ACC112 (cell line): ENCODE measurements around the gene S100A14.

Experiments used
- H2AFZ ChIP-seq: fragments of 200-600 bp; sonication (generic); one replicate; pipeline ENCODE4 v1.6.0; 2017; ENCODE audit warnings: antibody characterized with exemption, low read length; ENCODE audit not compliant: unreplicated experiment
- H3K27ac ChIP-seq: fragments of 200-600 bp; sonication (generic); 2 replicates; pipeline ENCODE4 v1.5.1; 2014; ENCODE audit warnings: low read depth, mild to moderate bottlenecking, antibody characterized with exemption, low read length, moderate library complexity
- H3K27me3 ChIP-seq: fragments of 200-600 bp; sonication (generic); 2 replicates; pipeline ENCODE4 v1.6.1; 2014; ENCODE audit warnings: mild to moderate bottlenecking, antibody characterized with exemption, low read length, moderate library complexity, mixed read lengths; ENCODE audit not compliant: insufficient read depth
- H3K36me3 ChIP-seq: fragments of 200-600 bp; sonication (generic); 2 replicates; pipeline ENCODE4 v1.6.1; 2016; ENCODE audit warnings: mild to moderate bottlenecking, antibody characterized with exemption, low read length, moderate library complexity, mixed read lengths; ENCODE audit not compliant: insufficient read depth
- H3K4me1 ChIP-seq: fragments of 200-600 bp; sonication (generic); one replicate; pipeline ENCODE4 v1.6.1; 2016; ENCODE audit warnings: low read length, mixed read lengths; ENCODE audit not compliant: insufficient read depth, unreplicated experiment, control insufficient read depth
- H3K4me3 ChIP-seq: fragments of 200-600 bp; sonication (generic); 2 replicates; pipeline ENCODE4 v1.5.1; 2014; ENCODE audit warnings: mild to moderate bottlenecking, low read depth, low read length
- H3K79me2 ChIP-seq: fragments of 200-600 bp; sonication (generic); one replicate; pipeline ENCODE4 v1.6.0; 2016; ENCODE audit warnings: low read length; ENCODE audit not compliant: control insufficient read depth, unreplicated experiment, insufficient read depth

S100A14 gene

DNA sequence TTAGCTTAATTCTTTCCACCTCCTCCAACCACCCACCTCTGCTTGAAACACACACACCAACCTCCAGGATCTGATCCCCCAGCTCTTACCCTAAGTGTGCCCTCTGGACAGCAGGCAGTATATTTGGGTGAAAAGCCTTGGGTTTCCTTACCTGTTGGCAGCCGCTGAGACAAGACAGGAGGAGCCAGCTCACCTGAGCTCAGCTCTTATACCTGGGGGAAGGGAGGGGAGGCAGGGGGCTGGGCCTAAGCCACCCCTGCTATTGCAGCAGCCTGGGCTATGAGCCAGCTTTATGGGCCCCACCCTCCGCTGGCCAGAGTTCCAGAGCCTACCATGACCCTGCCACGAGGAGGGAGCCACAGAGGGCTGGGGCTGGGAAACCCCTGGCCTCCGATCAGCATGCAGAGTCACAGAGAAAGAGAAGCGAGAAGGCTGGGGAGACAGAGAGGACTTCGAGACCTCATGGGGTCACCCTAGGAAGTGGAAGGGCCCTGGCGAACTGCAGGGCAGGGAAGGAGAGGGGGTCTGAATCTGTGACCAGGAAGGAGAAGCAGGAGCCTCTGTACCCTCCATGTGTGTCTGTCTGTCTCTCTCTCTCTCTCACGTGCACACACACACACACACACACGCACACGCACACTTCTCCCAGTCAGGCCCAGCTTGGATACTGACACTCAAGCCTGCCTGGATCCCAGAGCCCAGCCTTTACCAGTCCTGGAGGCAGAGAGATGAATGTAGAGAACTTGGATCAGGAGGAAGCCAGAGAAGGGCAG lies at the start of gene S100A14:
Gene S100A14 (minus strand): TSS at position 182 of the 773 bp plus-strand sequence. CDS start 467 bp downstream, outside the sequence.
- Histone ChIP-seq H3K36me3 (peaks cover 3% of the 10 kb centered on the region), H3K27ac (0 out of 2 replicates have a peak within 1 kb of the TSS, but pooled peaks have one; percentile 5), H3K79me2 (peaks cover 23% of the 10 kb centered on the region), H3K27me3 (no peaks in the 10 kb centered on the region), H3K4me3 (no peak within 1 kb of the TSS), H2AFZ (no peak within 1 kb of the TSS), H3K4me1 (peaks cover 34% of the 10 kb centered on the region)

GRCh38 chr1:153663211-153663610 lies 47.1 kb upstream of the S100A14 start:
- peaks cover 19% of the 10 kb centered on the region for H3K79me2 ChIP-seq
- H3K36me3 ChIP-seq = peaks cover 34% of the 10 kb centered on the region
- H3K4me3 ChIP-seq = no peak overlapping the region
- no peaks in the 10 kb centered on the region for H3K27me3 ChIP-seq
- peaks cover 22% of the 10 kb centered on the region for H3K4me1 ChIP-seq
- H3K27ac ChIP-seq = peak overlapping the region; percentile 72
- H2AFZ ChIP-seq = no peak overlapping the region

- H3K27ac ChIP-seq = peak overlapping the region; percentile 14; the same call in 1 of the 2 replicates
- H3K79me2 ChIP-seq = peaks cover 14% of the 10 kb centered on the region
- H3K36me3 ChIP-seq = peaks cover 28% of the 10 kb centered on the region
- no peak overlapping the region for H2AFZ ChIP-seq
- no peaks in the 10 kb centered on the region for H3K27me3 ChIP-seq
- H3K4me1 ChIP-seq = peaks cover 22% of the 10 kb centered on the region
- no peak overlapping the region for H3K4me3 ChIP-seq
These were observed 46.1 kb upstream of the S100A14 start for GRCh38 chr1:153662269-153662668.

GRCh38 chr1:153661111-153661708 lies 45.1 kb upstream of the S100A14 start:
- no peaks in the 10 kb centered on the region for H3K27me3 ChIP-seq
- H3K36me3 ChIP-seq = peaks cover 28% of the 10 kb centered on the region
- no peak overlapping the region for H2AFZ ChIP-seq
- peaks cover 14% of the 10 kb centered on the region for H3K79me2 ChIP-seq
- no peak overlapping the region for H3K27ac ChIP-seq
- H3K4me3 ChIP-seq = no peak overlapping the region
- peaks cover 22% of the 10 kb centered on the region for H3K4me1 ChIP-seq

GRCh38 chr1:153659656-153660055 lies 43.5 kb upstream of the S100A14 start:
- H3K4me3 ChIP-seq = peak overlapping the region; percentile 85
- H3K27ac ChIP-seq = no peak overlapping the region
- H3K36me3 ChIP-seq = peaks cover 17% of the 10 kb centered on the region; the same call in 1 of the 2 replicates
- H3K79me2 ChIP-seq = peaks cover 14% of the 10 kb centered on the region
- no peak overlapping the region for H2AFZ ChIP-seq
- no peaks in the 10 kb centered on the region for H3K27me3 ChIP-seq
- H3K4me1 ChIP-seq = peaks cover 22% of the 10 kb centered on the region

- H3K36me3 ChIP-seq = peaks cover 16% of the 10 kb centered on the region; the same call in 1 of the 2 replicates
- H3K4me3 ChIP-seq = peak overlapping the region; percentile 85
- H3K27ac ChIP-seq = no peak overlapping the region
- peaks cover 21% of the 10 kb centered on the region for H3K4me1 ChIP-seq
- no peaks in the 10 kb centered on the region for H3K27me3 ChIP-seq
- peaks cover 14% of the 10 kb centered on the region for H3K79me2 ChIP-seq
- peak overlapping the region; percentile 61 for H2AFZ ChIP-seq
These were observed 43.0 kb upstream of the S100A14 start for GRCh38 chr1:153659175-153659534.

DNA sequence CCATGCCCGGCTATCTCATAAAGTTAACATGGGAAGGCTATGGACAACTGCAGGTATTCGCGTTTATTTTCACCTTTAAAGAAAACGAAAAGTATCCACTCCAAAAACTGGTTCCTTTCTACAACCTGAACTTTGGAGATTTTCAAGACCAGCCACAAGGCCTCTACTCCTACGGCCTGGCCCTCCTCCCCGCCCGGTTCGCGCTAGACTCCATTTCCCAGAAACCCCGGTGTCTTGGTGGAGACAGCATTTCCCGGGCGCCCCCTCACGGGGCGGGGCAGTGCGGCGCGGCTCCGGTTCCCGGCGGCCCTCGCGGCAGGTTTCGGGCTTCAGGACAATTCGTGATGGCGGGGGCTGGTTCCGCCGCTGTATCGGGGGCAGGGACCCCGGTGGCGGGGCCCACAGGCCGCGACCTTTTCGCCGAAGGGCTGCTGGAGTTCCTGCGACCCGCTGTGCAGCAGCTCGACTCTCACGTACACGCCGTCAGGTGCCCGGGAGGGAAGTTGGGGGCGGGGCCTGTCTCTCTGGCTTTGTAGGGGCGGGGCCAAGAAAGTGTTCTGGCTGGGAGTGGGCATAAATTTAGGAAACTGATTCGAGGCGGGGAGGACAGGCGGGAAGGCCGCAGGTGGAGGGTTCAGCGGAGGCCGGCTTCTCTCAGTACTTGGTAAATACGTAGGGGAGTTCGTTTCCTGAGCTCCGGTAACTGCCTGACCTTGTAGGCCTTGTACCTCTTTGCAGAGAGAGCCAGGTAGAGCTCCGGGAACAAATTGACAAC lies 42.5 kb upstream of the S100A14 start, which contains the start of gene SNAPIN:
Gene SNAPIN (plus strand): TSS at position 304 of the 775 bp plus-strand sequence. CDS start 41 bp downstream, at position 345.
- H3K4me1 ChIP-seq = peaks cover 16% of the 10 kb centered on the region
- H3K27me3 ChIP-seq = no peaks in the 10 kb centered on the region
- H2AFZ ChIP-seq = peak within 1 kb of the TSS; percentile 72
- peak within 1 kb of the TSS; percentile 50 for H3K27ac ChIP-seq
- H3K79me2 ChIP-seq = peaks cover 14% of the 10 kb centered on the region
- H3K4me3 ChIP-seq = peak within 1 kb of the TSS; percentile 85
- peaks cover 11% of the 10 kb centered on the region; the same call in 1 of the 2 replicates for H3K36me3 ChIP-seq

DNA sequence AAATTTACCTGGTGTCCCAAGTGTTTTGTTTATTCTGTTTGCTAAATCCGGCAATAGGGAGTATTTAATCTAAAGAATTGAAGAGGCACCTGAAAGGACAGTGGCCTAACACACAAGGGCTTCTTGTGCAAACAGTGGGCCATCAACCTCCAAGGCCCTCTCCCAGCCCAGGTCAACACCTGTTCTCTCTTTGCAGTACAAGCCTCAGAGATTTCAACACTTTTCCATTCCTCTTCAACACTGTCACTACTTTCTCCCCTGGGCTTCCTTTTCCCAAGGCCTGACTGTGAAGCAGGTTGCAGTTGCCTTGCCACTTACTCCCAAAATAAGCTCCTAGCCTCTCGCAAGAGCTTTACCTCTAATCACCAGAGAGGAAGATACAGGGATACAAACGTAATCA lies 39.2 kb upstream of the S100A14 start:
- no peak overlapping the region for H3K27ac ChIP-seq
- peaks cover 14% of the 10 kb centered on the region for H3K79me2 ChIP-seq
- no peak overlapping the region for H2AFZ ChIP-seq
- no peak overlapping the region for H3K4me3 ChIP-seq
- peaks cover 14% of the 10 kb centered on the region for H3K4me1 ChIP-seq
- no peaks in the 10 kb centered on the region for H3K36me3 ChIP-seq
- H3K27me3 ChIP-seq = no peaks in the 10 kb centered on the region

GRCh38 chr1:153652805-153653500 lies 36.8 kb upstream of the S100A14 start:
- Histone ChIP-seq H3K27me3 (no peaks in the 10 kb centered on the region), H2AFZ (peak overlapping the region; percentile 86), H3K36me3 (no peaks in the 10 kb centered on the region), H3K4me3 (no peak overlapping the region), H3K79me2 (no peaks in the 10 kb centered on the region), H3K27ac (0 out of 2 replicates have a peak overlapping the region, but pooled peaks have one; percentile 4), H3K4me1 (peaks cover 7% of the 10 kb centered on the region)

- Histone ChIP-seq H2AFZ (no peak overlapping the region), H3K27me3 (no peaks in the 10 kb centered on the region), H3K4me3 (no peak overlapping the region), H3K27ac (no peak overlapping the region), H3K79me2 (no peaks in the 10 kb centered on the region), H3K4me1 (peaks cover 7% of the 10 kb centered on the region), H3K36me3 (no peaks in the 10 kb centered on the region)
These were observed 35.6 kb upstream of the S100A14 start for GRCh38 chr1:153651771-153652170.
